NCI-H2196 treated with DMSO at 0.1 percent for 48 hours (cell line): ENCODE data around the gene EP400.
"Not testable (repeated sequence)": the region's sequence is repeated elsewhere in the genome, so short reads cannot be mapped to it uniquely, and the experiment has no call there.

ENCODE experiments used
- DNase-seq: peaks from one replicate; lab custom pipeline; 2025; ENCODE audit not compliant: unreplicated experiment; lab: John Stamatoyannopoulos, UW

The EP400 gene

DNA sequence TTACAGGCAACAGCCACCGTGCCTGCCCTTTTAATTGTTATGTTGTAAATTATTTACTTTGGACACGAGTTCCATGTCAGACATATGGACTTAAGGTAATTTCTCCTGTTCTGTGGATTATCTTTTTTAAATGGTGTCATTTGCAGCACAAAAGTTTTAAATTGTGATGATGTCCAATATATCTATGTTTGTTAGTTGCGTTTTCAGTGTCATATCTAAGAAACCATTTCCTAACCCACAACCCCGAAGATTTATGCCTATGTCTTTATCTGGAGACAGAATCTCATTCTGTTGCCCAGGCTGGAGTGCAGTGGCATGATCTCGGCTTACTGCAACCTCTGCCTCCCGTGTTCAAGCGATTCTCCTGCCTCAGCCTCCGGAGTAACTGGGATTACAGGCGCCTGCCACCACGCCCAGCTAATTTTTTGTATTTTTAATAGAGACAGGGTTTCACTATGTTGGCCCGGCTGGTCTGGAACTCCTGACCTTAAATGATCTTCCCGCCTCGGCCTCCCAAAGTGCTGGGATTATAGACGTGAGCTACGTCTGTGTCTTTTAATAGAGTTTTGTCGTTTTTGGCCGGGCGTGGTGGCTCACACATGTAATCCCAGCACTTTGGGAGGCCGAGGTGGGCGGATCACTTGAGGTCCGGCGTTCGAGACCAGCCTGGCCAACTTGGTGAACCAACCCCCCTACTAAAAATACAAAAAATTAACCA is 870 bp upstream of the EP400 start:
- DNase-seq = not testable (repeated sequence)

DNA sequence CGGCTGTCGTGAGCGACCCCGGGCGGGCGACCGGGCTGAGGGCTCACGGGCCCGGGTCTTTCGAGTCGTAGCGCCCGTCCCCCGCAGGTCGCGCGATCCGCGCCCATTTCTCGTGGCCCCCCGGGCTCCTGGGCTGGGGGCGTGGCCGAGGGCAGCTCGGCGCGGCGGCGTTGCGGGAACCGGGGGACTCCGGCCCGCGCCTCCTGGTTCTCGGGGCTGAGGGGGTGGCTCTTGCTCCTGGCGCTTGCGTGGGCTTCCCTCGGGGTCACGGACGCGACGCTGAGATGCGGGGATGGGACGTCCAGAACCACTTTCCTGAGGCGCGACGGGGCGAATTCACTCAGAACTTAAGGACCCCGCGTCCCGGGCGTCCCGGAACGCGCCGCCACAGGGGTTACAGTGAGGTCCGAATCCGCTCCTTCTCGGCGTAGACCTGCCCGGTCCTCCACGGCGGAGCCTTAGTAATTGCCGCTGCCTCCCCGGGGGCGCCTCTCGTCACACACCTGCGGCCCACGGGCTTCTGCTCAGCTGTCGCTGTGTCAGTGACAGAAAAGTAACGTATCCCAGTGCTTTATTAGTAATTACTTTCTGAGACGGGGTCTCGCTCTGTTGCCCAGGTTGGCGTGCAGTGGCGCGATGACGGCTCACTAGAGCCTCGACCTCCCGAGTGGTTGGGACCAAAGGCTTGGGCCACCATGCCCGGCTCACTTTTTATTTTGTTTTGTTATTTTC is 606 bp downstream of the EP400 start:
- DNase-seq = no peak

DNA sequence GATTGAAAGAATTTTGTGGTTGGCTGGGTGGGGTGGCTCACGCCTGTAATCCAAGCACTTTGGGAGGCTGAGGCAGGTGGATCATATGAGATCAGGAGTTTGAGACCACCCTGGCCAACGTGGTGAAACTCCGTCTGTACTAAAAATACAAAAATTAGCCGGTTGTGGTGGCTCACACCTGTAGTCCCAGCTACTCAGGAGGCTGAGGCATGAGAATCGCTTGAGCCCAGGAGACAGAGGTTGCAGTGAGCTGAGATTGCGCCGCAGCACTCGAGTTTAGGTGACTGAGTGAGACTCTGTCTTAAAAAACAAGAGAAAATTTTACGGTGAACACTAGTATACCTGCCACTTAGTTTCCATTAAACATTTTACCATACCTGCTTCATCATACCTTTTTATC is 4.1 kb downstream of the EP400 start:
- not testable (repeated sequence) for DNase-seq

DNA sequence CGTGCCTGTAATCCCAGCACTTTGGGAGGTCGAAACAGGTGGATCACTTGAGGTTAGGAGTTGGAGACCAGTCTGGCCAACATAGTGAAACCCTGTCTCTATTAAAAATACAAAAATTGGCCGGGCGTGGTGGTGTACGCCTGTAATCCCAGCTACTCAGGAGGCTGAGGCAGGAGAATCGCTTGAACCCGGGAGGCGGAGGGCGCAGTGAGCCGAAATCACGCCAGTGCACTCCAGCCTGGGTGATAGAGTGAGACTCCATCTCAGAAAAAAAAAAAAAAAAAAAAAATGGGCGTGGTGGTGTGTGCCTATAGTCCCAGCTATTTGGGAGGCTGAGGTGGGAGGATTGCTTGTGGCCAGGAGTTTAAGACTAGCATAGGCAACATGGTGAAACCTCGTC is 4.7 kb downstream of the EP400 start:
- DNase-seq = not testable (repeated sequence)

DNA sequence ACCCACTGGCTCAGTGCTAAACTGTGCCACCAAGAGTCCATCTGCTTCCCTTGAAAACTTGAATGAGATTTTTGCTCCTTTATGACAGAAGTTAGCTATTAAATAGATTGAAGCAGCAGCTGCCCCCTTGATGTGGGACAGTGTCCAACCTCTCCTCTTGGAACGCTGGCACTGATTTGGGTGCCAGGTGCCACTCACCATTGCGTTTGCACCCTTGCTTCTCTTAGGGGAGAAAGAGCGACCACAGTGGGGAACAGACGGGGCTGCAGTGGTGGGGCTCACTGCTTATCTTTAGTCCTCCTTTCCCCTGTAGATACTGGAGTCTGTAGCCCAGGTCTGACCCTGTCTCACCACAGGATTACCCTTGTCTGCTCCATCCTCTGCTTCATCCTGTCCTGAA is 9.4 kb downstream of the EP400 start:
- no peak for DNase-seq

DNA sequence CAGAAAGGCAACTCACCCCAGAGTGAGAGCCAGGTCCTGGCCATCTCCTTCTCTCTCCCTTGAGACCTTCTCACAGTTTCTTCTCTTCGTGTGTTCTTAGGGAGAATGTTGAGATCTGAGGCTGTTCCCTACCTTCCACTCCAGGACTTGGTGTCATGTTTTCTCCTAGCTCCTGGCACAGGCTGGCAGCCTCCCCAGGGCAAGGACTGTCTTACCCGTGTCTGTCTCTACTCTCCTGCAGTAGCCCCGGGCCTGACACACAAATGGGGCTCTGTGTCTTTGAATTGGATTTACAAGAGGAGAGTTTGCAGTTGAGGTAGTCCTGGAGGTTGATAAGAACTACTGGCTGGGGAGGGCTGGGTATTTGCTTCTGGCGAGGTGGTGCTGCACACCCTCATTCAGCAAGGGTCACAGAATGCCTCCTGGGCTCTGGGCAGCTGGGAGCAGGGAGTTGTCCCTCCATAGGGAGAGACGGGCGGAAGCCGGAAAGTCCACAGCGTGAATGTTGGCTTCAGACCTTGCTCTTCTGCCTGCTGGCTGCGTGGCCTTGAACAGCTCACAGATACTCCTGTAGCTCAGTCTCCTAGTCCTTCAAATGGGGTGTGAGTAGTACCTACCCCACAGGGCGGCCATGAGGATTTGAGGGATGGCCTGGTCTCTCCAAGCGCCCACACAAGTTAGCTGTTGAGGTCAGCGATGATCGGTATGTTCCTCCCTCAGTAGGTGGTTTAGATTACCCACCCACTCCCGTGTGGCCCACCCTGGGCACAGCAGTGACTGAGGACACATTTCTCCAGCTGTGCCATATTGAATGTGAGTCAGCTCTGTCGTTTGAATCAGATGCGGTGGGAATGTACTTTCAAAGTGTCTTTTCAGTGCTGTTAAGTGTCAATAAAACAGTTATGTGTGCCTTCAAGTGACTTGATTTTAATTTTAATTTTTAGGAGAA is 10.2 kb downstream of the EP400 start:
- no peak for DNase-seq

DNA sequence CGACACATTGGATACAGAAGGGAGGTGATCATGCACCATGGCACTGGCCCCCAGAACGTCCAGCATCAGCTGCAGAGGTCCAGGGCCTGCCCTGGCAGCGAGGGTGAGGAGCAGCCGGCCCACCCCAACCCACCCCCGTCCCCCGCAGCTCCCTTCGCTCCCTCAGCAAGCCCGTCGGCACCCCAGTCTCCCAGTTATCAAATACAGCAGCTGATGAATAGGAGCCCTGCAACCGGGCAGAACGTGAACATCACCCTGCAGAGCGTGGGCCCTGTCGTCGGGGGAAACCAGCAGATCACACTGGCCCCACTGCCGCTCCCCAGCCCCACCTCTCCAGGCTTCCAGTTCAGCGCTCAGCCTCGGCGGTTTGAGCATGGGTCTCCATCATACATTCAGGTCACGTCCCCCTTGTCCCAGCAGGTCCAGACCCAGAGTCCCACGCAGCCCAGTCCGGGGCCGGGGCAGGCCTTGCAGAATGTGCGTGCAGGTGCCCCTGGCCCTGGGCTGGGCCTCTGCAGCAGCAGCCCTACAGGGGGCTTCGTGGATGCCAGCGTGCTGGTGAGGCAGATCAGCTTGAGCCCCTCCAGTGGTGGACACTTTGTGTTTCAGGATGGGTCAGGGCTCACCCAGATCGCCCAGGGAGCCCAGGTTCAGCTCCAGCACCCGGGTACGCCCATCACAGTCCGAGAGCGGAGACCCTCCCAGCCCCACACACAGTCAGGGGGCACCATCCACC is 11.0 kb downstream of the EP400 start:
- DNase-seq = not testable (repeated sequence)

DNA sequence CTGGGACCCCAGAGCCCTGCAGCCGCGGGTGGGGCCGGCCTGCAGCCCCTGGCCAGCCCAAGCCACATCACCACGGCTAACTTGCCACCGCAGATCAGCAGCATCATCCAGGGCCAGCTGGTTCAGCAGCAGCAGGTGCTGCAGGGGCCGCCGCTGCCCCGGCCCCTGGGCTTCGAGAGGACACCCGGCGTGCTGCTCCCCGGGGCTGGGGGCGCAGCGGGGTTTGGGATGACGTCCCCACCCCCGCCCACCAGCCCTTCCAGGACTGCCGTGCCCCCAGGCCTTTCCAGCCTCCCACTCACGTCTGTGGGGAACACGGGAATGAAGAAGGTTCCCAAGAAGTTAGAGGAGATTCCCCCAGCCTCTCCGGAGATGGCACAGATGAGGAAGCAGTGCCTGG is 11.6 kb downstream of the EP400 start:
- not testable (repeated sequence) for DNase-seq

DNA sequence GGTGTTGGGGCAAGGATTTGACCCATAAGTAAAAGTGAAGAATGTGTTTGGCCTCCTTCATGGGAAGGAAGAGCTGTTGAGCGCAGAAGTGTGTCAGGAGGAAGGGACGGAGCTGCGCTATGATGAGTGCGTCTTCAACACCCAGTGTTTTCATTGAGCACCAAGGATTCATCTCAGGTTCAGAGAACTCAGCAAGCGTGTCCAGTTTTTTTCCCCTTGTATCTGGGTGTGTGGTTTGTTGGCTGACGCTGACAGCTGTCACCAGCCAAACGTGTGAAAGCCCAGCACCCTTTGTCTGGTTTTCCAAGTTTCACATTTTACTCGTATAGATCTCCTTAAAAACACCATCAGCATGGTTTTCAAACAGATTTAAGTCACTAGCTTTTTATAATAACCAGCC is 12.3 kb downstream of the EP400 start:
- DNase-seq = no peak

DNA sequence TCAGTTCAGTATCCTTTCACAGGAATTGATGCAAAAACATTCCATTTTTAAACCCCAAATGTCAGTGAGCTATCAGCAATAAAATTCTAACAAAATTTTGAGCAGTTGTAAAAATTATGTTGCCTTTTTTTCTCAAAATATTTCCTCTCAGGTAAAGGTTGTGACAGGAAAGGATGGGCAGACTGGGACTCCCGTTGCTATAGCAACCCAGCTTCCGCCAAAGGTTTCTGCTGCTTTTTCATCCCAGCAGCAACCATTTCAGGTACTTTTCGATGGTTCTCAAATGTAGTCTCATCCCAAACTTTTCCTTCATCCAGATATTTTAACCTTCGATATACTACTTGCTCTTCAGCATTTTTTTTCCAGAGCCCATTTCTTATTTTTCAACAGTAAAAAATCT is 13.6 kb downstream of the EP400 start:
- no peak for DNase-seq

DNA sequence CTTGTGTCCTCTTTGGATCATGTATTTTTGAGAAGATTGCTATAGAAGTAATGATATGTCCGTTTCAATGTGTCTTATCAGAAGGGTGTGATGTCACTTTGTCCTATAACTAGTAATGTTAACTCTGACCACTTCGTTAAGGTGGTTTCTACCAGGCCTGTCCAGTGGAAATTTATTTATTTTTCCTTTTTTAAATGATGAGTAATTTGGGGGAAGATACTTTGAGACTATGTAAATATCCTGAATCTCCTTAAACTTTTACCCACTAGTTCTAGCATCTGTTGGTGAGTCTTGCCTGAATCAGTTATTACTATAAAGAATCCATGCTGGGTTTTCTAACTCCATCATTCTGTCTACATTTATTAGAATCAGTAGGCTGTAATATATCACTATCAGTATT is 15.3 kb downstream of the EP400 start:
- no peak for DNase-seq

DNA sequence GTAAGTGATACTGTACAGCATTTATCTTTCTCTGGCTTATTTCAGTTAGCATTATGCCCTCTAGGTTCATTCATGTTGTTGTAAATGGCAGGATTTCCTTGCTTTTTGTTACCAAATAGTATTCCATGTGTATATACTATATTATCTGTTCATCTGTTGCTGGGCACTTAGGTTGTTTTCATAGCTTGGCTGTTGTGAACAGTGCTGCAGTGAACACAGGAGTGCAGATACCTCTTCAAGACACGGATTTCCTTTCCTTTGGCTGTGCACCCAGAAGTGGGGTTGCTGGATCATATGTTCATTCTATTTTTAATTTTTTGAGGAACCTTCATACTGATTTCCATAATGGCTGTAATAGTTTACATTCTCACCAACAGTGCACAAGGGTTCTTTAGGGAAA is 21.5 kb downstream of the EP400 start:
- DNase-seq = no peak

DNA sequence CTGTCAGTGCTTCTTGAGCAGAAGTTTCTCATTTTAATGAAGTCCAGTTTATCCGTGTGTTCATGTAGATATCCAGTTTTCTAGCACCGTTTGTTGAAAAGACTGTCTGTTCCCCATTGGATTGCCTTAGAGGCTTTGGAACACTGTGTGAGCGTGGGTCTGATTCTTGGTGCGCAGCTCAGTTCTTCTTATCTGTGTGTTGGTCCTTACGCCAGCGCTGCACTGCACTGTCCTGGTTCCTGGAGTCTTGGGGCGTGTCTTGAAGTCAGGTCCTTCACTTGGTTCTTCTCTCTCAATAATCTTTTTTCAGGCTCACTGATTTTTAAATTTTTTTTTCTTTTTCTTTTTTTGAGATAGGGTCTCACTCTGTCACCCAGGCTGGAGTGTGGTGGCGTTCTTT is 25.5 kb downstream of the EP400 start:
- no peak for DNase-seq

DNA sequence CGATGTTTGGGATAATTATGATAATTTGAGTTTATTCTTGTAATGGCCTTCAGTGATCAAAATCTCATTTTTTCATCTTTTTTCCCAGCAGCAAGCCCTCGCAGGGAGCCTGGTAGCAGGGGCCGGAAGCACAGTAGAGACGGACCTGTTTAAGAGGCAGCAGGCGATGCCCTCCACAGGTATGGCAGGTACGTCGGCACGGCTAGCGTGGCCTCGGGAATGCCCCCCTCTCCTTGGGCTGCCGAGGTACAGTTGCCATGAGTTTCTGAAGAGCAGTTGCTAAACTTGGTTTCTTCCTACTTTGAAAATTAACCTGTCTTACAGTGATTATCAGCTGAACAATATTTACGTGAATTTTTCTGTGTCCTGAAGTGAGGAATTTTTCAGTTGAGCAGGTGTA is 29.9 kb downstream of the EP400 start:
- DNase-seq = no peak

DNA sequence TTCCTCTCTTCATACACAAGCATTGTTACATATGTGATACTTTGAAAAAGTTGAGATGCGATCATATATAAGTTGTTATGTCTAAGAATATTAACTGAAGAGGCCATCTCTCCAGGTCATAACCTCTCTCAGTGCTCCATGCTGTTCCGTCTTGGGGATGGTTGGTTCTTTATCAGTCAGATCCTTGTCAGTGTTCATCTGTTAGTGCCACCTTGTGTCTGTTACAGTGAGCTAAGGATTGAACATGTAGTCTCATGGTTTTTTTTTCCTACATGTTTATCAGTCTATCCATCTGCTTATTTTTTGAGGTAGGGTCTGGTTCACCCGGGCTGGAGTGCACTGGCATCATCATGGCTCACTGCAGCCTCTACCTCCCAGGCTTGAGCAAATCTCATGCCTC is 30.5 kb downstream of the EP400 start:
- DNase-seq = no peak

DNA sequence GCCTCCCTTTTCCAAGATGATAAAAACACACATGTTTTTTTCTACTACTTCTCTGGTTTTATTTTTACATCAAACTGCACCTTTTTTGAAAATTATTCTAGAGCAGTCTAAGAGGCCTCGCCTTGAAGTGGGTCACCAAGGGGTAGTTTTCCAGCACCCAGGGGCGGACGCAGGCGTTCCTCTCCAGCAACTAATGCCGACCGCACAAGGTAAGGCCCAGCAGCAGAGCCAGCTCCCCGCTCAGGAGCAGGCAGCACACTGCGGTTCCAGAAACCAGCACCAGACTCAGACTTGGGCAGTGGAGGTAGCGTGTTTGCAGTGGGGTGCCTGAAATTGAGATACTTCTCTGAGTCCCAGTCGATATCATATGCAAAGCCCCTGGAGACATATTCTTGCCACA is 31.6 kb downstream of the EP400 start:
- DNase-seq = no peak

DNA sequence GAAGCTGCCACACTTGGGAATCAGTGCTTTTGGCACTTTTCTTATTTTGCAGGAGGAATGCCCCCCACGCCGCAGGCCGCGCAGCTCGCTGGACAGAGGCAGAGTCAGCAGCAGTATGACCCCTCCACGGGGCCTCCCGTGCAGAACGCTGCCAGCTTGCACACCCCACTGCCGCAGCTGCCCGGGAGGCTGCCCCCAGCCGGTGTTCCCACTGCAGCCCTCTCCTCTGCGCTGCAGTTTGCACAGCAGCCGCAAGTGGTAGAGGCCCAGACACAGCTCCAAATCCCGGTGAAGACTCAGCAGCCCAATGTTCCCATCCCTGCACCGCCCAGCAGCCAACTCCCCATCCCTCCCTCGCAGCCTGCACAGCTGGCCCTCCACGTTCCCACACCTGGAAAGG is 32.3 kb downstream of the EP400 start:
- DNase-seq = no peak

DNA sequence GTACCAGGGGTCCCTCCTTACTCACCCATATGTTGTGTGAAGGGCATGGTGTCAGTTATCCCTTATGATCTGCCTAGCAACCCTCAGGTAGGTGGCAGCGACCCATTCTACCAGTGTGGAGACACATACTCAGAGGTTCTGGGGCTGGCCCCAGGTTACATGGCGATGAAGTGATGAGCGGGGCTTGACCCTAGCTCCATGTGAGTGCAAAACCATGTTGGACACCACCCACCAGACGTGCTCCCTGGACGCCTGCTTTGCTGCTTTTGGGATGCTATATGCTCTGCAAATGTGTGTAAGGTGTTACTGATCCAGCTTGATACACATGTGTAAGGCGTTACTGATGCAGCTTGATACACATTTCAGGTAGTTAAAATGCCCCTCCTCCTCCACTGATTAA is 33.3 kb downstream of the EP400 start:
- DNase-seq = no peak

DNA sequence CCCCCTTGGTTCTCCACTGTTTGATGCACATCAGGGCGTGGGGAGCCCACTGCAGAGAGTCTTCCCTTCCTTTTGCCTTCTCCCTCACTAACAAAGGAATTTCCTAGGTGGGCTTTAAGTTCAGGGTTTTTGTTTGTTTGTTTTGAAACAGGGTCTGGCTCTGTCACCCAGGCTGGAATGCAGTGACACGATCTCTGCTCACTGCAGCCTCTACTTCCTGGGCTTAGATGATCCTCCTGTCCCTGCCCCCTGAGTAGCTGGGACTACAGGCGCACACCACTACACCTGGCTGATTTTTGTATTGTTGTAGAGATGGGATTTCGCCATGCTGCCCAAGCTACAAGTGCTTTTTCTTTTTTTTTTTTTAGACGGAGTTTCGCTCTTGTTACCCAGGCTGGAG is 33.8 kb downstream of the EP400 start:
- no peak for DNase-seq

DNA sequence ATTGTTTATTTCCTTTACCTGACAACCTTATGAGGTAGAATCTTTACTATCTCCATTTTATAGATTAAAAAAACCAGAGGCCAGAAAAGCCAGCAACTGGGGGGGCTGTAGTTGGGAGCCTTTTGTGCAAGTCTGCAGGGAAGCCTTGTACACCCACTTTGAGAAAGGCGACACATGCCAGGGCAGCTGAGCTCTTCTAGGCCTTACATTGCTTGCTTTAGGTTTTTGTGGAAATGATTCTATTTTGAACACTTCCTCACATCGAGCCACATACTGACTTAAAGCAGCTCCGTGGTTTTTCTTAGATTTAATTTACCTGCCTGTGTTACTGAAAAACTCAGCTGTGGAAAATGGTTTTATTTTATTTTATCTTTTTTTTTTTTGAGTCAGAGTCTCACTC is 34.6 kb downstream of the EP400 start:
- DNase-seq = no peak

DNA sequence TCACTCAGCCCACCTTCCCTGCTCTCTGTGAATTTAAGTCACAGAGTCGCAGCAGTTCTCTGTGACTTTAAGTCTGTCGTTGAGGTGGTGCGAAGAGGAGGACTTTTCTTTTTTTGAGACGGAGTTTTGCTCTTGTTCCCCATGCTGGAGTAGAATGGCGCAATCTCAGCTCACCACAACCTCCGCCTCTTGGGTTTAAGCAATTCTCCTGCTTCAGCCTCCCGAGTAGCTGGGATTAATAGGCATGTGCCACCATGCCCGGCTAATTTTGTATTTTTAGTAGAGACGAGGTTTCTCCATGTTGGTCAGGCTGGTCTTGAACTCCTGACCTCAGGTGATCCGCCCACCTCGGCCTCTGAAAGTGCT is 35.8 kb downstream of the EP400 start:
- not testable (repeated sequence) for DNase-seq
